GM18517 (cell line): ENCODE results near the gene WDR59.
"Not testable (repeated sequence)": the region's sequence is repeated elsewhere in the genome, so short reads cannot be mapped to it uniquely, and the experiment has no call there.

Source experiments
- ATAC-seq: cut with Tn5 transposase; IDR thresholded peaks from one replicate; pipeline ENCODE4 v1.9.1; 2021; ENCODE audit warnings: mild to moderate bottlenecking, moderate library complexity; ENCODE audit not compliant: unreplicated experiment

The WDR59 gene

GRCh38 chr16:74921051-74921450 lies 63.9 kb downstream of the WDR59 start:
- ATAC-seq: no peak

DNA sequence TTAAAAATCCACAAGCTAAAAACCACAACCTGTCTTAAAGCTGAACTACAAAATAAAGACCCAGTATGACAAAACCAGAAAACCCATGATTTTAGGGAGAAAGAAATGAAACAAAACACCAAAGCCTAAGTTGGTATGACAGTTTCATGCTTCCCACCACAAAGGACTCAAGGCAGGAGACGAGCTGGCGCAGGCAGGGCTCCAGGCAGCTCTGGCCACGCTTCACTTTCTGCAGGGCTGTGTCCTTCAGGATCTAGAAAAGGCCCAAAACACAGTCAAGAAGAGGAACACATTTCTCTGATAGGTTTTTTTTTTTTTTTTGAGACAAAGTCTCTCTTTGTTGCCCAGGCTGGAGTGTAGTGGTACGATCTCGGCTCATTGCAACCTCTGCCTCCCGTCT lies 75.3 kb downstream of the WDR59 start:
- ATAC-seq: no peak

GRCh38 chr16:74908759-74909158 lies 76.2 kb downstream of the WDR59 start:
- ATAC-seq: not testable (repeated sequence)

DNA sequence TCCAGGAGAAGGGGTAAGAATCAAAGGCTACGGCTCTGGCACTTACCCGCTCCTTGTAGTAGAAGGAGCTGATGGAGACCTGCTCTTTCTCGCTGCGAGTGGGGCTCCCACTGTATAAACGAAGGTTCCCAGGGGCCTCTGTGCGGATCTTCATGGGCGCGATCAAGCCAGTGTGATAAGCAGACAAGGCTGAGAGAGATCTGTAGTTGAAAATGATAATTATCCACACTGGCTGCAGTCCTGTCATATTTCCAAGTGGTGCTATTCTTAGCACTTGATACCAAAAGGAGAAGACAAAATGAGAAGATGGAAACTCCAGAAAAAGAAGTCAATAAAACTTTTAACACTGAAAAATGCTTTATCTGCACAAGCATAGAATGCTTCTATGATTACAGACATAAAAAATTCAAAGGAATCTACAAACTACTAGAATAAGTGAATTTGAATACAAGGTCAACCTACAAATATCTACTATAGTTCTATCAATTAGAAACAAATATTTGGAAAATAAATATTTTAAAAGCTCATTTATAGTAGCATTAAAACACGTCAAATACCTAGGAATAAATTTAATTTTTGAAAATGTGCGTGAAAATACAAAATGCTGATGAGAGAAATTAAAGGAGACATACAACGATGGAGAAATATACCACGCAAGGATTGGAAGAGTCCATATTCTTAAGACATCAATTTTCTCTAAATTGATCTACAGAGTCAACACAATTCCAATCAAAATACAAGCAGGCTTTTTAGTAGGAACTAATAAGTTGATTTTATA lies 80.8 kb downstream of the WDR59 start:
- ATAC-seq: no peak

DNA sequence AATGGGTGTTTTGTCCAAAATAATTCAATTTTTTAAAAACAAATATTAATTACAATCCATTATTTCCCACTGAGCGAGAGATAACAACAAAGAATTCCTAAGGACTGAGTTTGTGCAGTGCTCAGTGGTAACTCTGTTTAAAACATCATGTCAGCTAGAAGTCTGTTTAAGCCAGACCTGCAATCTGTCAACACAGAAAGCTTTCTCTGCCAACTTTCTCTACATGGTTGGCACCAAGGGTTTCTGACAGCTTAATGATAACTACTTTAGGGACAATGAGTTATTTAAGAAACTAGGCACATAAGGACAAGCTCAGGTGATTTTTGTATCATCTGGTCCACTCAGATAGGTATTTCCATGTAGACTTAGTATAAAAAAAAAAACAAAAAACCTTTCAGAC lies 81.8 kb downstream of the WDR59 start:
- no peak for ATAC-seq

DNA sequence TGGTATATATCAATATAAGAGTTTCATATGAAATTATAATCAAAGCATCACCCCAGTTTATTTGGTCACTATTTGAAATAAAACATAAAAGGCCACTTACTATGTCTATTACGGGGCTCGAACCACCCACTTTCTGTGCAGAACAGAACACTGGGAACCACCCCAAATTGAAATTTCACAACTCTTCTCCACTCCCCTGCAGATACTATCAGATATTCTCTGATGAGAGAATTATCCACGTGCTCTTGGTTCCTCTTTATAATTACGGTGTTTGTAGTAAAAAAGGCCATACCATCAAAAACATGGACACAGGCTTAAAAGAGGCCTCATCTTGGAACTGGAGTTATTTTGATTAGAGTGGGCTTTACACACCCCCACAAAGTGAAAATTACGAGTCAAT lies 82.8 kb downstream of the WDR59 start:
- no peak for ATAC-seq

DNA sequence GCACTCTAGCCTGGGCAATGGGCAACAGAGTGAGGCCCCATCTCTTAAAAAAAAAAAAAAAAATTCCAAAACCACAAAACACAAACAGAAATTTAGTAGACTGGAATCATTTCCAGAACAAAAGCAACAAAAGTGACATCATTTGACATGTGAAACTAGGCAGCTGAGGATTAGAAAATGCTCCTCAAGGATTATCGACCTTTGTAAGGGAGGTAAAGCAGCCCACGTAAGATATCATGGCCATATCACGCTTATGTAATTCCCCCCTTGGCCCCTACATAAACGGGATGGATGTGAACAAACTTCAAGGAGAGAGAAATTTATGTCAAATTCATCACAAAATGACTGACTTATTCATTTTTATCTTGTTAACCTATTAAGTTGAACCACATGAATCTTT lies 83.3 kb downstream of the WDR59 start:
- no peak for ATAC-seq

GRCh38 chr16:74899816-74900215 lies 85.1 kb downstream of the WDR59 start:
- no peak for ATAC-seq

DNA sequence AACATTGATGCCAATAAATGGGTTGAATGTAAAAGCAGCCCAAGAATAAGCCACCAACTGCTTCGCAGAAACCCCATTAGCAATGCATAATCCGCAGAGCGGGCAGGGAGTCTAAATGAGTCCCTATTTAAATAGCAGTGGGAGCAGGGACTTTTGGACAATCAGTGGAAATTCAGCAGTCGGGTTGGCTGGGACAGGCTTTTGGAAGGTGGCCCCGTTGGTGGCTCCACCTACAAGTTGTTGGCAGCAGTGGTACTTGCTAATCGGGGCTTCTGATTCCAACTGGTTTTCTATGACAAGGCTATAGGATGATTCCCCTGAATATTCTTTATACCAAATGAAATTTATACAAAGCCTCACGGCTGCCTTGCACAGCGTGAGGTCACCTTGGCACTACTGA lies 86.3 kb downstream of the WDR59 start:
- ATAC-seq: no peak

DNA sequence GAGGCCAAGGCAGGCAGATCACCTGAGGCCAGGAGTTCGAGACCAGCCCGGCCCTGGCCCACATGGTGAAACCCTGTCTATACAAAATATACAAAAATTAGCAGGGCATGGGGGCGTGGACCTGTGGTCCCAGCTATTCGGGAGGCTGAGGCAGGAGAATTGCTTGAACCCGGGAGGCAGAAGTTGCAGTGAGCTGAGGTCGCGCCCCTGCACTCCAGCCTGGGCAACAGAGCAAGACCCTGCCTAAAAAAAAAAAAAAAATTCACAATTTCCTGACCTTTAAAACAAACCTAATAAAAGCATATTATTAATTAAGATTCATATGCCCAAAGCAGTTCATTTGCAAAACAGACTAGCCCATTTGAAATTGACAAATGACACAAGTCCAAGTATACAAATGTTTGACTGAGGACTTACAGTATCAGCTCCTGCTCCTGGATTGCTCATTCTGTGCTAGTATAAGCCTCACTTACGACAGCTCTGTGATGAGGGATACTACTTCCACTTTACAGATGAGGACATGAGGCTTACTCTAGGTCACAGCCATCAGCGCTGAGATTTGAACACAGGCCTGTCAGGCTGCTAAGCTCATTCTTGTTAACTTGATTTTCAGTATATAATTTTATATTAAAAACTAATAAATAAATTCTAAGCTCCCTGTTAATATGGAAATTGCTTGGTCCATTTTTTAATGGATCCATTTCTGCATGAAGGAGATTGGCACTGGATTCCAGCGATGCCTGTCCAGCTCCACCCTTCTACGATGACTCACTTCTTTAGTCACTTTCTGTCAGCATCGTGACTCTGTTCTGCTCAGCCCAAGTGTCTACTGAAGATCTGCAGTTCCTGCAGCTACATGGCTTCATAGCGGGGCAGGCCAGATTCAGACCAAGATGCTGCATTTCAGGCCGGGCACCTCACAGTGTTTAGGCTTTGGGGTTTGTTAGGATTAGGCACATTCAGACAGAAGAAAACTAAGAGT lies 88.2 kb downstream of the WDR59 start:
- ATAC-seq: no peak

GRCh38 chr16:74893541-74893940 lies 91.4 kb downstream of the WDR59 start:
- no peak for ATAC-seq

DNA sequence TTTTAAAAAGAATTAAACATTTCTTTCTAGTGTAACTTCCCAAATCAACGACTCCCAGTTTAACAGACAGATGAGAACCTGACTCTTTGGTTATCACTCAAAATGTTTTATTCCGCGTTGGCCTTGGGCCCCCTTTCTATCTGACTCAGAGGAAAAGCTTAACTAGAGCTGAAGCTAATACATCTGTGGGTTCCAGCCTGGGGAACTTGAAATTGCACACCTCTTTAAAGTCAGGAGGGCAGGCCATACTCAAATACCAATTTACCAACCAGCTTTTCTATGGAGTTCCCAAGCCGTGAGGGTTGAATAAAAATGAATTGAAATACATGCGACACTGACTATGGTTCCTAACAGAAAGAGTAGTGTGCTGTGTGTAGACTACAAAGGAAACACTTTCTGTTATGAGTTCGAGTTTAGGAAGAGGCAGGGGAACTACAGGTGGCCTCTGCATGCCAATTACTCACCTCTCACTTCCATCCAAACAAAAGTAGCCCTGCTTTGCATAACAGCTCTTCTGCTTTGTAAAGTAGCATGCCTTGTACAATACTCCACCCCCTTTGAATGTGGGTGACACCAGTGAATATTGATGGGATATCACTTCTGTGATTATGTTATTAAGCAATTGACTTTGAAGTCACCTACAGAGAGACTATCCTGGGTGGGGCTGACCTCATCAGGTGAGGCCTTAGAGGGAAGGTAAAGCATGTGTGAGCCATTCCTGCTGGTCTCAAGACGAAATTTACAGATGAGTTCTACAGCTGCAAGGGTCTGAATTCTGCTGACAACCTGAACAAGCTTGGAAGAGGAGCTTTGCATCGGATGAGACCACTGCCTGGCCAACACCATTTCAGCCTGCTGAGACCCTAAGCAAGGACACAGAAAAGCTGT lies 92.1 kb downstream of the WDR59 start:
- ATAC-seq: no peak

- no peak for ATAC-seq
Observed at GRCh38 chr16:74888888-74889287, 96.0 kb downstream of the WDR59 start.

- no peak for ATAC-seq
Observed at GRCh38 chr16:74888232-74888862, 96.6 kb downstream of the WDR59 start.

GRCh38 chr16:74887084-74887483 lies 97.8 kb downstream of the WDR59 start:
- ATAC-seq: no peak

DNA sequence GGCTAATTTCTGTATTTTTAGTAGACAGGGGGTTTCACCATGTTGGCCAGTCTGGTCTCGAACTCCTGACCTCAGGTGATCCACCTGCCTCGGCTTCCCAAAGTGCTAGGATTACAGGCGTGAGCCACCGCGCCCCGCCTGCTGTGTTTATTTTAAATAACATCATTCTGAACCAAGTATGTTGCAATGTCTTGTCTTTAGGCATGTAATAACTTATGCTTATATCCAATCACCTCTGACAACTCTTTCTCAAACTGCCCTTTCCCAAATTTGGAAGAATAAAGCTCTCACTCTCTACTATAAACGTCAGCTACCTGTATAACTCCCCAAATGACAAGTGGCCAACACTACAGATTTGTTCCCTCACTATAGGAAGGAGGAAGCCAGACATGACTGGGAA lies 107.2 kb downstream of the WDR59 start:
- no peak for ATAC-seq

- ATAC-seq: no peak
Observed at GRCh38 chr16:74874912-74875546, 109.9 kb downstream of the WDR59 start.

DNA sequence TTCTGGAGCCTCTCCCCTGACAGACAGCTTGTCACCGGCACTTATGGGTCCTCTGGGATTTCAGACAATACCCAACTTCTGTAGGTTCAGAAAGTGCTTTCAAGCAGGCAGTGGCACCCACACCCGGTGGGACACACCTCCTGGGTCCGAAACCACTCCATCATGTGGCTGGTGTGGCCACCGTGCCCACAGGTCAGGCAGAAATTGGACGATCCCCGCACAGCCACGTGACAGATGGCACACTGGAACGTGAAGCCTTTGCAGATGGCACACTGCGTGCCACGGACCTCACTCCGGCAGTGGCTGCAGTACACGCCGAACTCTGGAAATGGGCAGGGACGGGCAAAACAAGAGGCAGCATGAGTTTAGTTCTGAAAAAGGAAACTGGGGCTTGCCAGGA lies 110.8 kb downstream of the WDR59 start:
- ATAC-seq: no peak

- ATAC-seq: no peak
Observed at GRCh38 chr16:74872302-74872701, 112.6 kb downstream of the WDR59 start.

DNA sequence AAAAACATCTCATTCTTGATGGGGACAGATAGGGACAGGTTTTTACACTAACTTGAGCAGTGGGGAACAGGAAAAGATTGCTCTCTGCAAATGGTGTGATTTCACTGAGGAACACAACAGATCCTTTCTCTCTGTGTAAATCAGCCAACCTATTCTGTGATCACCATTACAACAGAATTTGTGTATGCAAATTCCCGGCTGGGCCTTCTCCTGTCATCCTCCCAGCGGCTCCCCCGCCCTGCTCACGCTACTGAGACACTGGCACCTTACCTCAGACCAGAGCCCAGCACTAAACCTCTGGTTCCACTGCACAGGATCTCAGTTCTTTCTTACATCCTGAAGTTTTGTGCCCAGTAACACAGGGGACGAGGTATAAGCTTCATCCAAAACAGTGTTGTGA lies 113.3 kb downstream of the WDR59 start:
- no peak for ATAC-seq
